ENCODE data around the gene C10orf62. TPM values are rescaled to one million over a fixed set of nuclear protein-coding genes. Genes with fewer than 3 reads are reported as not detected.
A peak's percentile ranks its signal among the peaks of the same experiment; 100 is the strongest.

The C10orf62 gene
- total and polyA plus RNA-seq, 8 donors, result 0.14 to 0.15 TPM; not detected in 6

DNA sequence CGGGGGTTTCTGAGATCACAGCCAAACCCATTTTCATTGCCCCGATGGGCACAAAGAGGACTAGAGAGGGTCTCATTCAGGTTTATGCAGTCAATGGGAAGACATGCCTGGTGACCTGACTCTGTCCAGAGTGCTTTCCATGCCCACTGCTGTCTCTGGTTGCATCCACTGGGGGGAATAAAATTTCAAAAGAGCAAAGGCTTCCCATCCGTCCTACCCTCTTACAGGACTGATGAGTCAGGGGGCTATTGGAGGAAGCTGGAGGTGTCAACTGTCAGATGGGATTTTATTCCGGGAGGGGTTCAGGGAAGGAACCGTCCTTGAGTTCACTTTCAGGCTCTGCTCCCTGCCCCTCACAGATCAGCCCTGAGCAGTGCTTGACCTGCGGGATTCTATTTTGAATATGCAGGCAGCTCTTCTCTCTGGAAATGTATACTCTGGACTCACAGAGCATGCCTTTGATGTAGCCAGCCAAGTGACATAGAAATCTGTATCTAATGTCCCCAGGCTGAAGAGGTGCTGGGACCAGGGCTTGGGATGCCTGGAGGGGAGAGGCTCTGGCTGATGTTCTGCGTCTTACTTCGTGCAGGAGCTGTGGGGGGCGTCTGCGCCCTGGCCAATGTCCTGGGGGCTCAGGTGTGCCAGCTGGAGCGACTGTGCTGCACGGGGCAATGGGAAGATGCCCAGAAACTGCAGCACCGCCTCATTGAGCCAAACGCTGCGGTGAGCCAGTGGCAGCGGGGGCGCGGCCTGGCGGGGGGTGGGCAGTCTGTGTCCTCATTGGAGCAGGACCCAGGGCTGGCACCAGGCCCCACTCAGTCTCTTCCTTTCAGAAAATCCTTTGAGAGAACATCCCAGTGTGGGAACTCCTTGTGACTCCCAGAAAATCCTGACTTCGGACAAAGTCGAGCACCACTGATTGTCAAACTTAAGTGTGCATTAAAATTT, 12.0 kb downstream of the C10orf62 start:
- no peak for TF ChIP-seq CTCF (IDR thresholded peaks at IDR 0.05)
- Histone ChIP-seq H3K4me1 (peaks cover 0 to 10% of the 10 kb centered on the region in 2 donors), H3K27me3 (no peaks in the 10 kb centered on the region), H3K9me3 (no peaks in the 10 kb centered on the region), H3K27ac (no peak overlapping the region), H3K36me3 (no peaks in the 10 kb centered on the region), H3K4me3 (no peak overlapping the region)
- no peak for ATAC-seq
- intact Hi-C loops (cut with DNase I), result no loop called here
- DNase-seq, result no peak

DNA sequence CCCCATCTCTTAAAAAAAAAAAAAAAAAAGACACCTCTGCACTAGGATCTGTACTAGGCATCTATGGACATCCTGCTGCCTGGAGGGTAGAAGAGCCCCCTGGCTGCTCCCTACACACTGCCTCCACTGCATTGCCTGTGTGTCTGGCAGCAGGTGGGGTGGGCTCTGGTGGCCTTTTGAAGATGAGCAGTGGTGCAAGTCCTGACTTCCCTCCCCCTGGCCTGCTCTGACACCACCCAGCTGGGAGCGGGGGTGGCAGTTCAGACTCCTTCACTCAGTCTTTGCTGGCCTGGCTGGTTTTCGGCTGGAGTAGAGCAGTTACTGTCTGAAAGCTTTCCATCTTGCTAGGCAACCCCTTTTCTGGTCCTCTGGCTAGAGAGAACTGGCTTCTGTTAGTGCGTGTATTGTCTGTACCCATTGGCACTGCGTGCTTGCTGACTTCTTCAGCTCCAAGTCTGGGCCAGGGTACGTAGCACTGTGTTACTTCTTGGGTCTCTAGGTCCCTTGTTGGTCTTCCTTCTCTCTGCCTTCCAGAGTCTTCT, 17.6 kb downstream of the C10orf62 start:
- no peaks in the 10 kb centered on the region for H3K27me3 ChIP-seq
- ATAC-seq (no peak), DNase-seq (no peak)
- H3K4me3 ChIP-seq, result no peak overlapping the region
- no peak for TF ChIP-seq CTCF (IDR thresholded peaks at IDR 0.05)
- H3K27ac ChIP-seq, result no peak overlapping the region
- H3K4me1 ChIP-seq, result no peaks in the 10 kb centered on the region
- H3K36me3 ChIP-seq, result no peaks in the 10 kb centered on the region
- no peaks in the 10 kb centered on the region for H3K9me3 ChIP-seq
- intact Hi-C loops (cut with DNase I), result no loop called here

- intact Hi-C loops (cut with DNase I), result no loop called here
- Histone ChIP-seq H3K27me3 (no peaks in the 10 kb centered on the region), H3K9me3 (no peaks in the 10 kb centered on the region), H3K27ac (peak overlapping the region in 1 of 2 donors; percentile 33), H3K36me3 (no peaks in the 10 kb centered on the region), H3K4me3 (no peak overlapping the region), H3K4me1 (no peaks in the 10 kb centered on the region)
- DNase-seq, result no peak
- TF ChIP-seq CTCF (IDR thresholded peaks at IDR 0.05), result no peak
- peak; percentile 69 for ATAC-seq
Observed at GRCh38 chr10:97608991-97609561, 19.6 kb downstream of the C10orf62 start.

- no peaks in the 10 kb centered on the region for H3K27me3 ChIP-seq
- DNase-seq, result no peak
- no peaks in the 10 kb centered on the region for H3K4me1 ChIP-seq
- intact Hi-C loops (cut with DNase I), result no loop called here
- H3K9me3 ChIP-seq, result no peaks in the 10 kb centered on the region
- no peaks in the 10 kb centered on the region for H3K36me3 ChIP-seq
- H3K27ac ChIP-seq, result no peak overlapping the region
- no peak overlapping the region for H3K4me3 ChIP-seq
- no peak for TF ChIP-seq CTCF (IDR thresholded peaks at IDR 0.05)
- ATAC-seq, result no peak
Observed at GRCh38 chr10:97611473-97611872, 22.0 kb downstream of the C10orf62 start.

DNA sequence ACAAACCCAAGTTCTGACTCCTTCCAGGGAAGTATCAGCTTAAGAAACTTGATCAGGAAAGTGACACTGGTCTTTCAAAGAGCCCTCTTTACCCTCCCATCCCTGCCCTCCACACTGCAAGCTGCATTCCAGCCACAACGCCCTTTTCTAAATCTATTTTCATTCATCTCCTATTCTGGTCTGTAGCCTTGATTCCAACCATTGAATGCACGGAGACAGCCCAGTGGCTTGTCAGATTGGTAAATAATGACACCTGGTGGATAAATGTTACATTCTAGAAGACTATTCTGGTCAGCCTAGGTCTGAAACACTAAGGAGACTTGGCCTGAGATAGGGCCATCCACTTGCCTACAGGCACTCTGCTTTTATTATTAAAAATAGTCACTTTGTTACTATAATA, 22.9 kb downstream of the C10orf62 start:
- H3K27ac ChIP-seq, result no peak overlapping the region
- no peaks in the 10 kb centered on the region for H3K36me3 ChIP-seq
- H3K4me3 ChIP-seq, result no peak overlapping the region
- ATAC-seq, result peak; percentile 88
- intact Hi-C loops (cut with DNase I), result no loop called here
- TF ChIP-seq CTCF (IDR thresholded peaks at IDR 0.05), result peak; percentile 21 to 38
- no peak for DNase-seq
- H3K4me1 ChIP-seq, result no peaks in the 10 kb centered on the region
- no peaks in the 10 kb centered on the region for H3K9me3 ChIP-seq
- no peaks in the 10 kb centered on the region for H3K27me3 ChIP-seq

Measured in left lung (tissue), 10 donors.